Pancreas (tissue), 10 donors: ENCODE data around the gene KASH5. TPM values are rescaled to one million over a fixed set of nuclear protein-coding genes. Genes with fewer than 3 reads are reported as not detected.
"Not testable (repeated sequence)": the region's sequence is repeated elsewhere in the genome, so short reads cannot be mapped to it uniquely, and the experiment has no call there.

Experiments used
- ATAC-seq, 4 donors: fragments of 200-7000 bp; cut with Tn5 transposase; one replicate each; pipeline versions ENCODE4 v1.8.0 to v1.9.1; 2020; ENCODE audit warnings: mild to moderate bottlenecking in 4 of 4, moderate library complexity in 4 of 4
- DNase-seq, 6 donors: peaks; one replicate each; pipeline ENCODE4 v3.0.0-alpha.2; 2020
- FAIRE-seq: peaks from 2 replicates; lab custom pipeline; 2012; peaks lifted over from hg19 to GRCh38; lab: Jason Lieb, UNC
- H3K27ac ChIP-seq, 4 donors: fragments of 200-600 bp; sonication (generic); 1 replicate in 3 of 4; 2 replicates in 1 of 4; pipeline versions ENCODE4 v1.5.0 to v1.8.0; 2020
- H3K27me3 ChIP-seq, 4 donors: fragments of 200-600 bp; one replicate each; pipeline ENCODE4 v1.8.0; 2021
- H3K36me3 ChIP-seq, 3 donors: fragments of 200-600 bp; sonication (generic) in 1 of 3; one replicate each; pipeline versions ENCODE4 v1.5.0 to v1.8.0; 2020 to 2021
- H3K4me1 ChIP-seq, 3 donors: fragments of 200-600 bp; one replicate each; pipeline ENCODE4 v1.8.0; 2021
- H3K4me3 ChIP-seq, 4 donors: fragments of 200-600 bp; sonication (generic) in 2 of 4; one replicate each; pipeline versions ENCODE4 v1.5.0 to v1.8.0; 2020 to 2021
- H3K9me3 ChIP-seq, 4 donors: fragments of 200-600 bp; one replicate each; pipeline ENCODE4 v1.8.0; 2021
- WGBS, 2 donors: extraction: QIAGEN DNeasy Blood & Tissue Kit; methylation state at CpG; one replicate each; pipeline ENCODE4 v1.1.7; 2013; 5-methylcytosine and 5-hydroxymethylcytosine counted together
- intact Hi-C, 3 donors: fragments of 100-400 bp; cut with DNase I; formaldehyde crosslinking; loops; one replicate each; pipeline versions ENCODE4 v1.11.1 to v1.14.2; 2022
- polyA plus RNA-seq, 2 donors: library from polyadenylated mRNA; stranded (reverse); fragments of 200-250 nt; gene quantifications; one replicate each; pipeline ENCODE4 v1.2.3, GENCODE V29; 2013
- total RNA-seq, 6 donors: library from RNA; stranded (reverse); fragmentation: NEBNext Ultra II Directional in 4 of 6; extraction: Animal tissue kit (Norgen Biotek cat#: 25700) in 4 of 6; gene quantifications; one replicate each; pipeline versions ENCODE4 v1.2.1 to v1.2.4, GENCODE V29; 2021 to 2023
- TF ChIP-seq, protein P1 (sequence below), 4 donors: fragments of 200-600 bp; sonication (generic) in 3 of 4; IDR thresholded peaks; one replicate each; pipeline versions ENCODE4 v1.5.0 to v1.8.0; 2021; ENCODE audit warnings: antibody characterized with exemption in 4 of 4
- donor health status: healthy with polysubstance abuse.
- donor health status: DM: no; HTN: no; CAD: no; lungs with moderate emphysema.
- donor health status: DM: no; HTN: no; CAD: no.
- donor health status: control.
- donor health status: control.
- donor health status: Bipolar disorder and iron deficiency.
- donor health status: DM: yes; HTN: yes; CAD: no.
- donor health status: DM: no; HTN: no; CAD: no.
- donor health status: DM: no; HTN: no; CAD: no.
- donor health status: DM: yes; HTN: yes; CAD: no.

The KASH5 gene
- total and polyA plus RNA-seq, 8 donors: 1.2 to 3.3 (median 2.2) TPM

- Histone ChIP-seq H3K9me3 (no peaks in the 10 kb centered on the region), H3K27me3 (no peaks in the 10 kb centered on the region), H3K4me1 (peaks cover 0 to 4% (median 0%) of the 10 kb centered on the region in 3 donors), H3K36me3 (no peaks in the 10 kb centered on the region), H3K27ac (peak overlapping the region in 3 of 4 donors; percentile 9 to 90 (median 26)), H3K4me3 (peak overlapping the region in 2 of 4 donors; percentile 26 to 35)
- FAIRE-seq: no peak
- TF ChIP-seq, protein P1, sequence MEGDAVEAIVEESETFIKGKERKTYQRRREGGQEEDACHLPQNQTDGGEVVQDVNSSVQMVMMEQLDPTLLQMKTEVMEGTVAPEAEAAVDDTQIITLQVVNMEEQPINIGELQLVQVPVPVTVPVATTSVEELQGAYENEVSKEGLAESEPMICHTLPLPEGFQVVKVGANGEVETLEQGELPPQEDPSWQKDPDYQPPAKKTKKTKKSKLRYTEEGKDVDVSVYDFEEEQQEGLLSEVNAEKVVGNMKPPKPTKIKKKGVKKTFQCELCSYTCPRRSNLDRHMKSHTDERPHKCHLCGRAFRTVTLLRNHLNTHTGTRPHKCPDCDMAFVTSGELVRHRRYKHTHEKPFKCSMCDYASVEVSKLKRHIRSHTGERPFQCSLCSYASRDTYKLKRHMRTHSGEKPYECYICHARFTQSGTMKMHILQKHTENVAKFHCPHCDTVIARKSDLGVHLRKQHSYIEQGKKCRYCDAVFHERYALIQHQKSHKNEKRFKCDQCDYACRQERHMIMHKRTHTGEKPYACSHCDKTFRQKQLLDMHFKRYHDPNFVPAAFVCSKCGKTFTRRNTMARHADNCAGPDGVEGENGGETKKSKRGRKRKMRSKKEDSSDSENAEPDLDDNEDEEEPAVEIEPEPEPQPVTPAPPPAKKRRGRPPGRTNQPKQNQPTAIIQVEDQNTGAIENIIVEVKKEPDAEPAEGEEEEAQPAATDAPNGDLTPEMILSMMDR (IDR thresholded peaks at IDR 0.05): no peak
- no peak for ATAC-seq
- 70 to 73% methylated on average over 26 to 27 of the region's 27 CpGs for WGBS, 2 donors
- DNase-seq: peak in 3 of 6 donors; percentile 42 to 73 (median 68)
- intact Hi-C loops: no loop called here
These were observed 23.8 kb upstream of the KASH5 start for GRCh38 chr19:49364083-49364737.

GRCh38 chr19:49366110-49366509, 21.9 kb upstream of the KASH5 start:
- Histone ChIP-seq H3K36me3 (no peaks in the 10 kb centered on the region), H3K9me3 (no peaks in the 10 kb centered on the region), H3K4me3 (no peak overlapping the region), H3K4me1 (peaks cover 0 to 4% (median 0%) of the 10 kb centered on the region in 3 donors), H3K27me3 (no peaks in the 10 kb centered on the region), H3K27ac (no peak overlapping the region)
- FAIRE-seq (no peak), ATAC-seq (no peak), DNase-seq (no peak)
- TF ChIP-seq, protein P1 (IDR thresholded peaks at IDR 0.05): no peak
- intact Hi-C loops: no loop called here

- Histone ChIP-seq H3K4me1 (no peaks in the 10 kb centered on the region), H3K27me3 (no peaks in the 10 kb centered on the region), H3K27ac (no peak overlapping the region), H3K9me3 (no peaks in the 10 kb centered on the region), H3K36me3 (no peaks in the 10 kb centered on the region), H3K4me3 (no peak overlapping the region)
- FAIRE-seq: no peak
- WGBS, 2 donors: 84 to 99% methylated on average over 5 of the region's 5 CpGs
- ATAC-seq: no peak
- DNase-seq: no peak
- intact Hi-C loops: no loop called here
- TF ChIP-seq, protein P1 (IDR thresholded peaks at IDR 0.05): no peak
These were observed 19.2 kb upstream of the KASH5 start for GRCh38 chr19:49368711-49369358.

GRCh38 chr19:49371184-49371583, 16.9 kb upstream of the KASH5 start:
- H3K4me1 ChIP-seq: no peaks in the 10 kb centered on the region
- TF ChIP-seq, protein P1 (IDR thresholded peaks at IDR 0.05): no peak
- 66 to 79% methylated on average over 3 of the region's 3 CpGs for WGBS, 2 donors
- no peaks in the 10 kb centered on the region for H3K27me3 ChIP-seq
- H3K9me3 ChIP-seq: no peaks in the 10 kb centered on the region
- FAIRE-seq (no peak), DNase-seq (no peak), ATAC-seq (no peak)
- no peaks in the 10 kb centered on the region for H3K36me3 ChIP-seq
- no peak overlapping the region for H3K27ac ChIP-seq
- intact Hi-C loops: no loop called here
- H3K4me3 ChIP-seq: no peak overlapping the region

- intact Hi-C loops, H3K36me3 ChIP-seq, ATAC-seq, H3K4me1 ChIP-seq, H3K27me3 ChIP-seq, H3K9me3 ChIP-seq, FAIRE-seq, DNase-seq, H3K4me3 ChIP-seq, H3K27ac ChIP-seq: not testable (repeated sequence)
- 76 to 91% methylated on average over 3 of the region's 3 CpGs for WGBS, 2 donors
These were observed 14.9 kb upstream of the KASH5 start for GRCh38 chr19:49373174-49373573.
